Small intestine (tissue), 7 donors: ENCODE measurements around the gene BST2. TPM values are rescaled to one million over a fixed set of nuclear protein-coding genes. Genes with fewer than 3 reads are reported as not detected.

ENCODE experiments used
- DNase-seq, 2 donors: peaks; one replicate each; pipeline versions ENCODE4 v3.0.0 to v3.0.0-alpha.2; 2013
- FAIRE-seq: peaks from 2 replicates; lab custom pipeline; 2012; peaks lifted over from hg19 to GRCh38; lab: Jason Lieb, UNC
- H3K27ac ChIP-seq, 3 donors: one replicate each; pipeline ENCODE4 v1.5.1; 2013; ENCODE audit warnings: low read length in 2 of 3, mild to moderate bottlenecking in 2 of 3, control low read depth in 1 of 3, inconsistent platforms in 1 of 3, low read depth in 1 of 3, moderate library complexity in 1 of 3
- H3K27me3 ChIP-seq, 3 donors: one replicate each; pipeline ENCODE4 v1.6.1; 2013; ENCODE audit warnings: low read length in 3 of 3, inconsistent platforms in 1 of 3; ENCODE audit not compliant: control insufficient read depth in 3 of 3, insufficient read depth in 3 of 3
- H3K36me3 ChIP-seq, 3 donors: one replicate each; pipeline ENCODE4 v1.6.1; 2013; ENCODE audit warnings: low read length in 3 of 3, inconsistent platforms in 1 of 3, low read depth in 1 of 3, mild to moderate bottlenecking in 1 of 3, moderate library complexity in 1 of 3; ENCODE audit not compliant: control insufficient read depth in 3 of 3, insufficient read depth in 2 of 3
- H3K4me1 ChIP-seq, 3 donors: one replicate each; pipeline ENCODE4 v1.6.1; 2013; ENCODE audit warnings: low read length in 2 of 3, inconsistent platforms in 1 of 3, low read depth in 1 of 3, mild to moderate bottlenecking in 1 of 3, moderate library complexity in 1 of 3; ENCODE audit not compliant: control insufficient read depth in 3 of 3, insufficient read depth in 2 of 3
- H3K4me3 ChIP-seq, 3 donors: one replicate each; pipeline ENCODE4 v1.5.1; 2013; ENCODE audit warnings: low read length in 3 of 3, control low read depth in 1 of 3, inconsistent platforms in 1 of 3, low read depth in 1 of 3, mild to moderate bottlenecking in 1 of 3, moderate library complexity in 1 of 3
- H3K9me3 ChIP-seq, 2 donors: one replicate each; pipeline ENCODE4 v1.6.1; 2013; ENCODE audit warnings: low read depth in 1 of 2, low read length in 1 of 2; ENCODE audit not compliant: control insufficient read depth in 2 of 2, insufficient read depth in 1 of 2
- WGBS, 3 donors: extraction: QIAGEN DNeasy Blood & Tissue Kit; methylation state at CpG; one replicate each; pipeline ENCODE4 v1.1.7; 2013; 5-methylcytosine and 5-hydroxymethylcytosine counted together
- polyA plus RNA-seq, 4 donors: library from polyadenylated mRNA; stranded (reverse) in 3 of 4; unstranded in 1 of 4; fragments of 200-250 nt in 3 of 4; fragments of 120-200 nt in 1 of 4; gene quantifications; one replicate each; pipeline versions ENCODE4 v1.2.1 to v1.2.3, GENCODE V29; 2013
- donor health status: healthy with polysubstance abuse.
- donor health status: control.
- donor health status: control.
- donor health status: Bipolar disorder and iron deficiency.
- donor health status: healthy.

Gene BST2
- polyA plus RNA-seq, 4 donors, result 4.5 to 128 (median 40.2) TPM

- no peaks in the 10 kb centered on the region for H3K9me3 ChIP-seq
- peak in 1 of 2 donors; percentile 58 for DNase-seq
- FAIRE-seq, result no peak
These were observed 19.4 kb upstream of the BST2 start for GRCh38 chr19:17424743-17425365.

GRCh38 chr19:17423429-17424208 is 18.2 kb upstream of the BST2 start:
- Histone ChIP-seq H3K4me1 (peaks cover 0 to 7% (median 5%) of the 10 kb centered on the region in 3 donors), H3K27me3 (no peaks in the 10 kb centered on the region), H3K36me3 (peaks cover 0 to 21% (median 3%) of the 10 kb centered on the region in 3 donors), H3K27ac (no peak overlapping the region), H3K4me3 (no peak overlapping the region), H3K9me3 (no peaks in the 10 kb centered on the region)
- 94 to 95% (median 95%) methylated on average over 20 of the region's 20 CpGs for WGBS, 3 donors
- FAIRE-seq, result no peak
- no peak for DNase-seq

More at GRCh38 chr19:17424743-17425365, 19.4 kb upstream of the BST2 start:
- Histone ChIP-seq H3K27me3 (no peaks in the 10 kb centered on the region), H3K36me3 (peaks cover 0 to 21% (median 3%) of the 10 kb centered on the region in 3 donors), H3K4me1 (peaks cover 0 to 7% (median 2%) of the 10 kb centered on the region in 3 donors), H3K4me3 (no peak overlapping the region), H3K27ac (no peak overlapping the region)
- 26 to 34% (median 29%) methylated on average over 26 to 27 of the region's 27 CpGs for WGBS, 3 donors

- 95 to 99% (median 99%) methylated on average over 4 of the region's 4 CpGs for WGBS, 3 donors
- no peak for FAIRE-seq
These were observed 16.5 kb upstream of the BST2 start for GRCh38 chr19:17421942-17422341.

GRCh38 chr19:17420475-17420924 is 15.1 kb upstream of the BST2 start:
- Histone ChIP-seq H3K4me3 (peak overlapping the region; percentile 73 to 96 (median 91)), H3K9me3 (no peaks in the 10 kb centered on the region), H3K27me3 (no peaks in the 10 kb centered on the region), H3K4me1 (peaks cover 0 to 7% (median 5%) of the 10 kb centered on the region in 3 donors), H3K36me3 (peaks cover 0 to 21% (median 3%) of the 10 kb centered on the region in 3 donors), H3K27ac (peak overlapping the region in 2 of 3 donors; percentile 8 to 75)
- 4 to 5% (median 5%) methylated on average over 25 of the region's 25 CpGs for WGBS, 3 donors
- peak; percentile 29 to 49 for DNase-seq
- no peak for FAIRE-seq

More at GRCh38 chr19:17421942-17422341, 16.5 kb upstream of the BST2 start:
- DNase-seq, result no peak
- Histone ChIP-seq H3K4me1 (peaks cover 0 to 7% (median 5%) of the 10 kb centered on the region in 3 donors), H3K36me3 (peaks cover 0 to 21% (median 3%) of the 10 kb centered on the region in 3 donors), H3K4me3 (no peak overlapping the region), H3K27ac (no peak overlapping the region), H3K27me3 (no peaks in the 10 kb centered on the region), H3K9me3 (no peaks in the 10 kb centered on the region)

- Histone ChIP-seq H3K27me3 (no peaks in the 10 kb centered on the region), H3K4me1 (peaks cover 0 to 4% (median 3%) of the 10 kb centered on the region in 3 donors), H3K27ac (peak within 1 kb of the TSS; percentile 25 to 75 (median 68)), H3K36me3 (peaks cover 0 to 21% (median 3%) of the 10 kb centered on the region in 3 donors), H3K4me3 (peak within 1 kb of the TSS; percentile 73 to 96 (median 91)), H3K9me3 (no peaks in the 10 kb centered on the region)
- FAIRE-seq (no peak), DNase-seq (peak; percentile 99 to 100)
- whole genome bisulfite sequencing, 3 donors, result 0 to 1% (median 0%) methylated on average over 38 to 85 of the region's 85 CpGs
These were observed 14.4 kb upstream of the BST2 start, which contains the start of gene MVB12A for GRCh38 chr19:17419621-17420474. Gene MVB12A, plus strand, starts transcription at chr19:17420047. Its CDS starts 89 bp downstream, at chr19:17420136.

- Histone ChIP-seq H3K4me3 (peak overlapping the region; percentile 18 to 54 (median 50)), H3K27me3 (peaks cover 0 to 2% (median 0%) of the 10 kb centered on the region in 3 donors), H3K36me3 (peaks cover 0 to 21% (median 3%) of the 10 kb centered on the region in 3 donors), H3K27ac (peak overlapping the region; percentile 25 to 71 (median 68)), H3K9me3 (no peaks in the 10 kb centered on the region), H3K4me1 (peaks cover 0 to 2% (median 0%) of the 10 kb centered on the region in 3 donors)
- DNase-seq, result peak in 1 of 2 donors; percentile 34
- no peak for FAIRE-seq
- 12 to 24% (median 20%) methylated on average over 8 of the region's 8 CpGs for WGBS, 3 donors
These were observed 13.8 kb upstream of the BST2 start for GRCh38 chr19:17419154-17419620.

- H3K27ac ChIP-seq, result no peak overlapping the region
- no peaks in the 10 kb centered on the region for H3K9me3 ChIP-seq
- H3K4me1 ChIP-seq, result peaks cover 0 to 2% (median 0%) of the 10 kb centered on the region in 3 donors
- 60 to 69% (median 64%) methylated on average over 3 of the region's 3 CpGs for WGBS, 3 donors
- FAIRE-seq, result no peak
- no peak overlapping the region for H3K4me3 ChIP-seq
- H3K27me3 ChIP-seq, result peaks cover 0 to 2% (median 0%) of the 10 kb centered on the region in 3 donors
- peaks cover 0 to 16% (median 3%) of the 10 kb centered on the region in 3 donors for H3K36me3 ChIP-seq
- DNase-seq, result no peak
These were observed 13.3 kb upstream of the BST2 start for GRCh38 chr19:17418710-17419109.
